Neural progenitor cell (in vitro differentiated cells): ENCODE data around the gene RBM47.

Source experiments
- CTCF ChIP-seq: fragments of 200-600 bp; sonication (generic); IDR thresholded peaks from 2 replicates; pipeline ENCODE4 v1.5.1; 2017; ENCODE audit warnings: antibody characterized with exemption, mild to moderate bottlenecking
- EZH2 ChIP-seq: fragments of 200-600 bp; sonication (generic); IDR thresholded peaks from 2 replicates; pipeline ENCODE4 v1.6.1; 2017; ENCODE audit warnings: antibody characterized with exemption, mild to moderate bottlenecking, moderate library complexity
- EZH2phosphoT487 ChIP-seq: fragments of 200-600 bp; sonication (generic); IDR thresholded peaks from 2 replicates; pipeline ENCODE4 v1.6.1; 2017; ENCODE audit warnings: antibody characterized with exemption

GRCh38 chr4:40662962-40663604 is 33.4 kb upstream of the RBM47 start:
- TF ChIP-seq CTCF, result no peak
- TF ChIP-seq EZH2, result no peak
- TF ChIP-seq EZH2phosphoT487, result no peak
